Colon (tissue), 2 donors: ENCODE results near the gene STXBP2.
A peak's percentile ranks its signal among the peaks of the same experiment; 100 is the strongest.

Experiments used
- FAIRE-seq: peaks from 2 replicates; lab custom pipeline; 2012; peaks lifted over from hg19 to GRCh38; lab: Jason Lieb, UNC
- donor health status: control.
- donor health status: control.

The STXBP2 gene

GRCh38 chr19:7612282-7613274, 24.3 kb upstream of the STXBP2 start:
- no peak for FAIRE-seq

GRCh38 chr19:7614859-7615741, 21.8 kb upstream of the STXBP2 start:
- FAIRE-seq, result no peak

GRCh38 chr19:7617172-7617571, 19.7 kb upstream of the STXBP2 start:
- FAIRE-seq, result no peak

- no peak for FAIRE-seq
Observed at GRCh38 chr19:7617735-7618134, 19.2 kb upstream of the STXBP2 start.

- FAIRE-seq, result no peak
Observed at GRCh38 chr19:7618348-7618747, 18.6 kb upstream of the STXBP2 start.

GRCh38 chr19:7618771-7619510, 18.0 kb upstream of the STXBP2 start:
- FAIRE-seq, result no peak

GRCh38 chr19:7619671-7620441, 17.1 kb upstream of the STXBP2 start:
- no peak for FAIRE-seq

GRCh38 chr19:7620442-7621412, 16.2 kb upstream of the STXBP2 start:
- FAIRE-seq, result no peak

- no peak for FAIRE-seq
Observed at GRCh38 chr19:7622933-7623685, 13.8 kb upstream of the STXBP2 start.

- no peak for FAIRE-seq
Observed at GRCh38 chr19:7623725-7624603, 12.9 kb upstream of the STXBP2 start.

GRCh38 chr19:7624810-7625209, 12.1 kb upstream of the STXBP2 start:
- no peak for FAIRE-seq

GRCh38 chr19:7625763-7626372, 11.0 kb upstream of the STXBP2 start:
- no peak for FAIRE-seq

- no peak for FAIRE-seq
Observed at GRCh38 chr19:7627166-7627565, 9.7 kb upstream of the STXBP2 start.

GRCh38 chr19:7628589-7629311, 8.2 kb upstream of the STXBP2 start:
- no peak for FAIRE-seq

- FAIRE-seq, result peak; percentile 94
Observed at GRCh38 chr19:7629347-7630054, 7.4 kb upstream of the STXBP2 start, which contains the start of the genes PET100 and XAB2. TSS of gene PET100 (plus strand) at chr19:7629793. CDS start at chr19:7629834, 41 bp downstream. TSS of gene XAB2 (minus strand) at chr19:7629545. CDS start at chr19:7629527, 18 bp downstream.

GRCh38 chr19:7631577-7631976, 5.3 kb upstream of the STXBP2 start:
- no peak for FAIRE-seq
